IMR-90 (cell line): ENCODE measurements around the gene SP9. TPM values are rescaled to one million over a fixed set of nuclear protein-coding genes. Genes with fewer than 3 reads are reported as not detected.

Source experiments
- ATAC-seq: fragments of 200-7000 bp; cut with Tn5 transposase; 2 replicates; pipeline ENCODE4 v1.9.1; 2020; ENCODE audit warnings: low read depth, mild to moderate bottlenecking, moderate library complexity
- BruUV-seq: library from RNA; stranded (reverse); fragments of 400-500 nt; replicated peaks from 2 replicates; lab custom pipeline; 2021; lab: Mats Ljungman, UMichigan
- CTCF ChIA-PET: fragments of 300-600 bp; formaldehyde crosslinking; extraction: SDS; loops from one replicate; lab custom pipeline; 2021; ENCODE audit warnings: antibody characterized with exemption; lab: Yijun Ruan, JAX
- POLR2A ChIA-PET: fragments of 300-600 bp; sonication (Branson Sonifier 250); formaldehyde crosslinking; loops from one replicate; lab custom pipeline; 2022; ENCODE audit warnings: antibody characterized with exemption; ENCODE audit not compliant: unreplicated experiment; lab: Charles Lee
- DNase-seq: peaks from one replicate; pipeline ENCODE4 v3.0.0; 2013
- H2AFZ ChIP-seq: replicated peaks from 2 replicates; pipeline ENCODE3; 2013; ENCODE audit warnings: low read length, mild to moderate bottlenecking; ENCODE audit not compliant: poor library complexity
- H2AK5ac ChIP-seq: 2 replicates; pipeline ENCODE4 v1.6.1; 2013; ENCODE audit warnings: low read depth, low read length, inconsistent platforms
- H2AK9ac ChIP-seq: replicated peaks from 2 replicates; pipeline ENCODE3; 2013; ENCODE audit warnings: mild to moderate bottlenecking, low read depth, low read length, moderate library complexity; ENCODE audit not compliant: poor library complexity
- H2BK120ac ChIP-seq: 2 replicates; pipeline ENCODE4 v1.6.1; 2013; ENCODE audit warnings: low read depth, low read length, inconsistent platforms
- H2BK15ac ChIP-seq: 3 replicates; pipeline ENCODE4 v1.6.1; 2013; ENCODE audit warnings: low read depth, low read length, inconsistent platforms
- H2BK20ac ChIP-seq: 2 replicates; pipeline ENCODE4 v1.6.1; 2013; ENCODE audit warnings: low read depth, mild to moderate bottlenecking, inconsistent platforms, low read length, moderate library complexity
- H2BK5ac ChIP-seq: 2 replicates; pipeline ENCODE4 v1.6.1; 2013; ENCODE audit warnings: mild to moderate bottlenecking, low read depth, low read length, inconsistent platforms; ENCODE audit not compliant: poor library complexity, severe bottlenecking
- H3K14ac ChIP-seq: replicated peaks from 2 replicates; pipeline ENCODE4 v1.6.1; 2013; ENCODE audit warnings: low read depth, low read length, inconsistent platforms
- H3K18ac ChIP-seq: 2 replicates; pipeline ENCODE4 v1.6.1; 2013; ENCODE audit warnings: low read depth, low read length, control low read depth
- H3K23ac ChIP-seq: 2 replicates; pipeline ENCODE4 v1.6.1; 2013; ENCODE audit warnings: low read depth, low read length, inconsistent platforms
- H3K27ac ChIP-seq: 2 replicates; pipeline ENCODE4 v1.5.1; 2013; ENCODE audit warnings: mild to moderate bottlenecking, control low read depth, low read length; ENCODE audit not compliant: insufficient read depth
- H3K27me3 ChIP-seq: 2 replicates; pipeline ENCODE4 v1.6.1; 2013; ENCODE audit warnings: low read length; ENCODE audit not compliant: control insufficient read depth, insufficient read depth
- H3K36me3 ChIP-seq: 2 replicates; pipeline ENCODE4 v1.6.1; 2013; ENCODE audit warnings: low read length, mixed read lengths; ENCODE audit not compliant: control insufficient read depth, insufficient read depth
- H3K4ac ChIP-seq: 2 replicates; pipeline ENCODE4 v1.6.1; 2013; ENCODE audit warnings: low read depth, low read length, inconsistent platforms
- H3K4me1 ChIP-seq: 2 replicates; pipeline ENCODE4 v1.6.1; 2013; ENCODE audit warnings: low read length, mixed read lengths; ENCODE audit not compliant: control insufficient read depth, insufficient read depth
- H3K4me2 ChIP-seq: 2 replicates; pipeline ENCODE4 v1.6.1; 2013; ENCODE audit warnings: low read depth, mild to moderate bottlenecking, control low read depth, low read length, moderate library complexity
- H3K4me3 ChIP-seq: 2 replicates; pipeline ENCODE4 v1.5.1; 2013; ENCODE audit warnings: low read depth, mild to moderate bottlenecking, control low read depth, low read length, moderate library complexity; ENCODE audit not compliant: insufficient read depth
- H3K56ac ChIP-seq: 2 replicates; pipeline ENCODE4 v1.6.1; 2013; ENCODE audit warnings: low read length, inconsistent platforms; ENCODE audit not compliant: insufficient read depth; ENCODE audit errors: extremely low read depth
- H3K79me1 ChIP-seq, 2 experiments: 2 replicates each; pipeline ENCODE4 v1.6.1; 2013; ENCODE audit warnings: low read length in 2 of 2, inconsistent platforms in 1 of 2, low read depth in 1 of 2
- H3K9ac ChIP-seq: 2 replicates; pipeline ENCODE4 v1.6.1; 2013; ENCODE audit warnings: low read depth, low read length, control low read depth
- H3K9me1 ChIP-seq: 2 replicates; pipeline ENCODE4 v1.6.1; 2013; ENCODE audit warnings: low read length, inconsistent platforms; ENCODE audit not compliant: insufficient read depth
- H3K9me3 ChIP-seq: 2 replicates; pipeline ENCODE4 v1.6.1; 2013; ENCODE audit warnings: low read length; ENCODE audit not compliant: control insufficient read depth, insufficient read depth
- H4K20me1 ChIP-seq: 2 replicates; pipeline ENCODE4 v1.6.1; 2013; ENCODE audit warnings: low read length, inconsistent platforms; ENCODE audit not compliant: insufficient read depth
- H4K5ac ChIP-seq: 2 replicates; pipeline ENCODE4 v1.6.1; 2013; ENCODE audit warnings: mild to moderate bottlenecking, low read depth, low read length, control low read depth
- H4K8ac ChIP-seq, 2 experiments: 2 replicates each; pipeline ENCODE4 v1.6.1; 2013; ENCODE audit warnings: low read depth in 2 of 2, low read length in 2 of 2, control low read depth in 1 of 2, inconsistent platforms in 1 of 2
- H4K91ac ChIP-seq: 2 replicates; pipeline ENCODE4 v1.6.1; 2013; ENCODE audit warnings: low read depth, low read length, inconsistent platforms; ENCODE audit not compliant: insufficient read depth
- CEBPB ChIP-seq: IDR thresholded peaks from 2 replicates; pipeline ENCODE4 v1.6.1; 2012; ENCODE audit warnings: low read depth, low read length, improper control_type of control experiment
- CHD1 ChIP-seq: IDR thresholded peaks from 2 replicates; pipeline ENCODE4 v1.6.1; 2012; ENCODE audit warnings: low read depth, low read length, improper control_type of control experiment
- ELK1 ChIP-seq: fragments of 150-350 bp; IDR thresholded peaks from 2 replicates; pipeline ENCODE4 v1.6.1; 2016; ENCODE audit warnings: low read depth, mild to moderate bottlenecking, low read length, moderate library complexity, borderline replicate concordance
- FOS ChIP-seq: fragments of 150-350 bp; IDR thresholded peaks from 2 replicates; pipeline ENCODE4 v1.6.1; 2016; ENCODE audit warnings: low read depth, low read length
- MAFK ChIP-seq: IDR thresholded peaks from 2 replicates; pipeline ENCODE4 v1.6.1; 2012; ENCODE audit warnings: low read depth, low read length, improper control_type of control experiment
- MXI1 ChIP-seq: IDR thresholded peaks from 2 replicates; pipeline ENCODE4 v1.6.1; 2012; ENCODE audit warnings: low read depth, mild to moderate bottlenecking, low read length, moderate library complexity, borderline replicate concordance
- NFE2L2 ChIP-seq: fragments of 150-350 bp; IDR thresholded peaks from 2 replicates; pipeline ENCODE4 v1.6.1; 2016; ENCODE audit warnings: low read depth, mild to moderate bottlenecking, low read length
- POLR2A ChIP-seq: IDR thresholded peaks from 2 replicates; pipeline ENCODE4 v1.6.1; 2012; ENCODE audit warnings: mild to moderate bottlenecking, low read depth, low read length
- RAD21 ChIP-seq: IDR thresholded peaks from 2 replicates; pipeline ENCODE4 v1.6.1; 2012; ENCODE audit warnings: low read length, improper control_type of control experiment
- RCOR1 ChIP-seq: IDR thresholded peaks from 2 replicates; pipeline ENCODE4 v1.6.1; 2012; ENCODE audit warnings: mild to moderate bottlenecking, low read length, improper control_type of control experiment; ENCODE audit not compliant: insufficient replicate concordance
- RFX5 ChIP-seq: IDR thresholded peaks from 2 replicates; pipeline ENCODE4 v1.8.0; 2012; ENCODE audit warnings: low read depth, mild to moderate bottlenecking, low read length, moderate library complexity
- SMC3 ChIP-seq: fragments of 150-350 bp; IDR thresholded peaks from 2 replicates; pipeline ENCODE4 v1.6.1; 2016; ENCODE audit warnings: low read depth, mild to moderate bottlenecking, antibody characterized with exemption, low read length, moderate library complexity
- WGBS, 2 experiments: methylation state at CpG; one replicate each; pipeline versions ENCODE4 v1.1.5 to v1.1.7; 2013; ENCODE audit warnings: missing lambda C conversion rate in 2 of 2; ENCODE audit not compliant: insufficient read length in 1 of 2; ENCODE audit errors: extremely low coverage in 2 of 2; 5-methylcytosine and 5-hydroxymethylcytosine counted together
- dilution Hi-C: fragments of 300-500 bp; cut with HindIII; formaldehyde crosslinking; loops from one replicate; pipeline ENCODE4 v1.14.3; 2018; ENCODE audit warnings: low sequenced_read_pairs; ENCODE audit not compliant: unreplicated experiment
- in situ Hi-C: fragments of 300-500 bp; cut with MboI; formaldehyde crosslinking; loops from 3 replicates; pipeline ENCODE4 v1.14.3; 2019; ENCODE audit warnings: low sequenced_read_pairs, inconsistent platforms, mixed read lengths
- intact Hi-C: fragments of 100-400 bp; cut with micrococcal nuclease; formaldehyde crosslinking; loops from 2 replicates; pipeline ENCODE4 v1.10.0; 2022
- polyA plus RNA-seq, 3 experiments: library from polyadenylated mRNA; depleted of rRNA; stranded (reverse); fragments of >200 nt; gene quantifications; 2 replicates each; pipeline ENCODE4 v1.2.3, GENCODE V29; 2012; ENCODE audit warnings: low replicate concordance in 1 of 3
- total RNA-seq: library from RNA; depleted of rRNA; stranded (reverse); fragments of >200 nt; gene quantifications from 2 replicates; pipeline ENCODE4 v1.2.3, GENCODE V29; 2012

The SP9 gene
- total and polyA plus RNA-seq, 2 of the 4 experiments (the other 2 are of a cell fraction): not detected

GRCh38 chr2:174340400-174341292 lies 5.9 kb downstream of the SP9 start:
- no TSS peak for BruUV-seq
- CTCF ChIA-PET: interaction anchor here (0.5 to 1.7 kb wide), 11 partner anchors 9 to 964 kb away, joined by 3 to 11 read pairs (median 3); no protein-coding TSS in a partner anchor
- no peaks in the 10 kb centered on the region for H3K79me1 ChIP-seq
- no peak overlapping the region for H3K14ac ChIP-seq
- no peak overlapping the region for H2AK5ac ChIP-seq
- peaks cover 84% of the 10 kb centered on the region for H3K27me3 ChIP-seq
- H4K20me1 ChIP-seq: peaks cover 33% of the 10 kb centered on the region; the same call in 1 of the 2 replicates
- no peak overlapping the region for H3K56ac ChIP-seq
- no peak overlapping the region for H3K4me3 ChIP-seq
- no peaks in the 10 kb centered on the region for H3K9me1 ChIP-seq
- in situ Hi-C loops (loop anchor here (5.0 to 25.0 kb wide), 4 partner anchors 456 to 1528 kb away; no protein-coding TSS in a partner anchor), intact Hi-C loops (loop anchor here (1.0 to 10.0 kb wide), 7 partner anchors 378 to 1516 kb away; no protein-coding TSS in a partner anchor), dilution Hi-C loops (no loop called here)
- no peak for ATAC-seq
- H4K5ac ChIP-seq: no peak overlapping the region
- H4K8ac ChIP-seq: no peak overlapping the region
- POLR2A ChIA-PET: interaction anchor here (0.6 kb wide), 1 partner anchor 282 kb away, joined by 3 read pairs; no protein-coding TSS in a partner anchor
- no peak overlapping the region for H2BK120ac ChIP-seq
- H3K9ac ChIP-seq: no peak overlapping the region
- no peak overlapping the region for H3K4ac ChIP-seq
- H4K91ac ChIP-seq: no peak overlapping the region
- H3K23ac ChIP-seq: no peak overlapping the region
- H2BK5ac ChIP-seq: no peak overlapping the region
- no peak overlapping the region for H3K4me2 ChIP-seq
- WGBS, 2 experiments: 16% methylated on average over 33 of the region's 70 CpGs; no CpG with 5 or more reads in 1 of the 2 experiments
- H3K18ac ChIP-seq: no peak overlapping the region
- no peaks in the 10 kb centered on the region for H3K36me3 ChIP-seq
- H3K9me3 ChIP-seq: peaks cover 3% of the 10 kb centered on the region
- H2BK15ac ChIP-seq: no peak overlapping the region
- H2BK20ac ChIP-seq: no peak overlapping the region
- no peak overlapping the region for H2AFZ ChIP-seq
- peaks cover 14% of the 10 kb centered on the region; the same call in 1 of the 2 replicates for H3K4me1 ChIP-seq
- no peak for DNase-seq
- no peak overlapping the region for H3K27ac ChIP-seq
- TF ChIP-seq SMC3 (no peak), NFE2L2 (no peak), RAD21 (no peak), CHD1 (no peak), MAFK (no peak), ELK1 (no peak), POLR2A (no peak), FOS (no peak), RCOR1 (no peak), RFX5 (no peak), MXI1 (no peak), CEBPB (no peak)
- no peak overlapping the region for H2AK9ac ChIP-seq
